GM18909 (cell line): ENCODE results near the gene RHBDL2.
A peak's percentile ranks its signal among the peaks of the same experiment; 100 is the strongest.
"Not testable (repeated sequence)": the region's sequence is repeated elsewhere in the genome, so short reads cannot be mapped to it uniquely, and the experiment has no call there.

ENCODE experiments used
- ATAC-seq: cut with Tn5 transposase; IDR thresholded peaks from one replicate; pipeline ENCODE4 v1.9.1; 2021; ENCODE audit warnings: mild to moderate bottlenecking; ENCODE audit not compliant: unreplicated experiment, poor library complexity

Gene RHBDL2

GRCh38 chr1:38888423-38889333, 53.0 kb downstream of the RHBDL2 start:
- ATAC-seq: no peak

GRCh38 chr1:38885092-38885491, 56.5 kb downstream of the RHBDL2 start:
- no peak for ATAC-seq

- ATAC-seq: no peak
Measured at GRCh38 chr1:38881487-38881886, 60.1 kb downstream of the RHBDL2 start, which contains the start of gene GJA9. Gene GJA9, minus strand, starts transcription at chr1:38881587. Its CDS starts 5,489 bp downstream, at chr1:38876098.

- ATAC-seq: no peak
Measured at GRCh38 chr1:38875811-38876210, 65.8 kb downstream of the RHBDL2 start.

GRCh38 chr1:38873027-38873969, 68.3 kb downstream of the RHBDL2 start, which contains the start of gene MYCBP:
Gene MYCBP, minus strand, starts transcription at chr1:38873348. Its CDS starts 43 bp downstream, at chr1:38873305.
- peak; percentile 97 for ATAC-seq

GRCh38 chr1:38872401-38873026, 69.1 kb downstream of the RHBDL2 start:
- peak; percentile 17 for ATAC-seq

GRCh38 chr1:38870996-38871395, 70.6 kb downstream of the RHBDL2 start:
- no peak for ATAC-seq

- ATAC-seq: no peak
Measured at GRCh38 chr1:38867208-38867607, 74.4 kb downstream of the RHBDL2 start.

- no peak for ATAC-seq
Measured at GRCh38 chr1:38865112-38865715, 76.4 kb downstream of the RHBDL2 start.

- ATAC-seq: no peak
Measured at GRCh38 chr1:38860454-38860795, 81.2 kb downstream of the RHBDL2 start.

- peak; percentile 94 for ATAC-seq
Measured at GRCh38 chr1:38859561-38860453, 81.8 kb downstream of the RHBDL2 start, which contains the start of gene RRAGC. Gene RRAGC, minus strand, starts transcription at chr1:38859772. Its CDS starts 126 bp downstream, at chr1:38859646.

GRCh38 chr1:38858833-38859560, 82.6 kb downstream of the RHBDL2 start:
- ATAC-seq: peak; percentile 28

GRCh38 chr1:38852780-38853179, 88.8 kb downstream of the RHBDL2 start:
- no peak for ATAC-seq

GRCh38 chr1:38848071-38848470, 93.6 kb downstream of the RHBDL2 start:
- no peak for ATAC-seq

GRCh38 chr1:38846210-38846609, 95.4 kb downstream of the RHBDL2 start:
- ATAC-seq: no peak

- not testable (repeated sequence) for ATAC-seq
Measured at GRCh38 chr1:38845088-38845487, 96.5 kb downstream of the RHBDL2 start.

- no peak for ATAC-seq
Measured at GRCh38 chr1:38840281-38840680, 101.3 kb downstream of the RHBDL2 start.

GRCh38 chr1:38839363-38839762, 102.3 kb downstream of the RHBDL2 start:
- ATAC-seq: no peak
